HG03064 (cell line): ENCODE data around the gene SPINK4.
A peak's percentile ranks its signal among the peaks of the same experiment; 100 is the strongest.

Experiments
- ATAC-seq: cut with Tn5 transposase; IDR thresholded peaks from one replicate; pipeline ENCODE4 v1.9.1; 2021; ENCODE audit warnings: low read depth; ENCODE audit not compliant: unreplicated experiment

Gene SPINK4

GRCh38 chr9:33255014-33255413 is 15.0 kb downstream of the SPINK4 start:
- ATAC-seq: no peak

GRCh38 chr9:33255471-33255870 is 15.5 kb downstream of the SPINK4 start:
- no peak for ATAC-seq

GRCh38 chr9:33256236-33256635 is 16.3 kb downstream of the SPINK4 start:
- ATAC-seq: no peak

- ATAC-seq: no peak
Observed at GRCh38 chr9:33257276-33257675, 17.3 kb downstream of the SPINK4 start.

GRCh38 chr9:33260372-33260771 is 20.4 kb downstream of the SPINK4 start:
- ATAC-seq: no peak

- ATAC-seq: peak; percentile 6
Observed at GRCh38 chr9:33263131-33264002, 23.4 kb downstream of the SPINK4 start.

- peak; percentile 37 for ATAC-seq
Observed at GRCh38 chr9:33264003-33264472, 24.1 kb downstream of the SPINK4 start.

- peak; percentile 74 for ATAC-seq
Observed at GRCh38 chr9:33264473-33265177, 24.7 kb downstream of the SPINK4 start, which contains the start of the genes BAG1 and CHMP5. BAG1 (minus strand) TSS chr9:33264708. CHMP5 (plus strand) TSS chr9:33265049; CDS start chr9:33265079, 30 bp downstream.

GRCh38 chr9:33265211-33265865 is 25.4 kb downstream of the SPINK4 start:
- ATAC-seq: no peak

GRCh38 chr9:33267151-33267767 is 27.3 kb downstream of the SPINK4 start:
- no peak for ATAC-seq

GRCh38 chr9:33270146-33270545 is 30.2 kb downstream of the SPINK4 start:
- no peak for ATAC-seq

GRCh38 chr9:33272061-33272460 is 32.1 kb downstream of the SPINK4 start:
- no peak for ATAC-seq

GRCh38 chr9:33273266-33273971 is 33.5 kb downstream of the SPINK4 start:
- ATAC-seq: no peak

GRCh38 chr9:33273972-33274328 is 34.0 kb downstream of the SPINK4 start:
- no peak for ATAC-seq

- no peak for ATAC-seq
Observed at GRCh38 chr9:33277484-33277883, 37.5 kb downstream of the SPINK4 start.

- ATAC-seq: no peak
Observed at GRCh38 chr9:33285502-33285901, 45.5 kb downstream of the SPINK4 start.

- ATAC-seq: no peak
Observed at GRCh38 chr9:33287087-33287490, 47.1 kb downstream of the SPINK4 start.

- no peak for ATAC-seq
Observed at GRCh38 chr9:33288235-33288634, 48.3 kb downstream of the SPINK4 start.

GRCh38 chr9:33288828-33289483 is 49.0 kb downstream of the SPINK4 start:
- ATAC-seq: no peak

GRCh38 chr9:33289496-33289895 is 49.5 kb downstream of the SPINK4 start:
- ATAC-seq: no peak
